Measurements from ENCODE around the gene IFI27.

Gene IFI27

GRCh38 chr14:94093418-94093817, 17.1 kb upstream of the IFI27 start:
- Histone ChIP-seq H3K4me2 (ENCODE audit: insufficient read depth, low read length) (no peak overlapping the region), H3K79me2 (ENCODE audit: insufficient read depth, low read length) (no peaks in the 10 kb centered on the region), H3K36me3 (ENCODE audit: insufficient read depth, low read length) (peaks cover 13% of the 10 kb centered on the region; the same call in 1 of the 2 replicates), H2AFZ (ENCODE audit: low read depth, low read length) (no peak overlapping the region), H3K27ac (ENCODE audit: low read length) (no peak overlapping the region), H3K9ac (ENCODE audit: low read depth, low read length) (no peak overlapping the region), H3K4me1 (ENCODE audit: insufficient read depth, low read length) (no peaks in the 10 kb centered on the region), H4K20me1 (ENCODE audit: insufficient read depth, low read length) (0 out of 2 replicates have a peak, but pooled peaks cover 3% of the 10 kb centered on the region), H3K9me3 (ENCODE audit: insufficient read depth, low read length, severe bottlenecking) (no peaks in the 10 kb centered on the region), H3K27me3 (ENCODE audit: insufficient read depth, low read length, poor library complexity) (no peaks in the 10 kb centered on the region), H3K4me3 (ENCODE audit: low read depth in 1 of 2, low read length in 2 of 2) (no peak overlapping the region)
- no peak for DNase-seq
- TF ChIP-seq CTCF (IDR thresholded peaks at IDR 0.05; ENCODE audit: borderline replicate concordance, extremely low read depth, low read length, poor library complexity, severe bottlenecking) (no peak), EZH2 (IDR thresholded peaks at IDR 0.05; ENCODE audit: borderline replicate concordance, low read depth, low read length, severe bottlenecking) (no peak)
- ATAC-seq (ENCODE audit: insufficient read depth, low read depth) = no peak

- no peak for ATAC-seq (ENCODE audit: insufficient read depth, low read depth)
- Histone ChIP-seq H3K4me3 (ENCODE audit: low read depth in 1 of 2, low read length in 2 of 2) (no peak overlapping the region), H3K27ac (ENCODE audit: low read length) (no peak overlapping the region), H2AFZ (ENCODE audit: low read depth, low read length) (no peak overlapping the region), H3K4me2 (ENCODE audit: insufficient read depth, low read length) (no peak overlapping the region), H4K20me1 (ENCODE audit: insufficient read depth, low read length) (0 out of 2 replicates have a peak, but pooled peaks cover 3% of the 10 kb centered on the region), H3K9me3 (ENCODE audit: insufficient read depth, low read length, severe bottlenecking) (no peaks in the 10 kb centered on the region), H3K4me1 (ENCODE audit: insufficient read depth, low read length) (no peaks in the 10 kb centered on the region), H3K36me3 (ENCODE audit: insufficient read depth, low read length) (peaks cover 18% of the 10 kb centered on the region; the same call in 1 of the 2 replicates), H3K79me2 (ENCODE audit: insufficient read depth, low read length) (no peaks in the 10 kb centered on the region), H3K9ac (ENCODE audit: low read depth, low read length) (no peak overlapping the region), H3K27me3 (ENCODE audit: insufficient read depth, low read length, poor library complexity) (no peaks in the 10 kb centered on the region)
- no peak for TF ChIP-seq CTCF (IDR thresholded peaks at IDR 0.05; ENCODE audit: borderline replicate concordance, extremely low read depth, low read length, poor library complexity, severe bottlenecking)
- no peak for TF ChIP-seq EZH2 (IDR thresholded peaks at IDR 0.05; ENCODE audit: borderline replicate concordance, low read depth, low read length, severe bottlenecking)
- no peak for DNase-seq
These were observed 13.4 kb upstream of the IFI27 start for GRCh38 chr14:94097091-94097490.

- no peaks in the 10 kb centered on the region for H3K4me1 ChIP-seq (ENCODE audit: insufficient read depth, low read length)
- ATAC-seq (ENCODE audit: insufficient read depth, low read depth) = no peak
- no peak for TF ChIP-seq EZH2 (IDR thresholded peaks at IDR 0.05; ENCODE audit: borderline replicate concordance, low read depth, low read length, severe bottlenecking)
- no peak for TF ChIP-seq CTCF (IDR thresholded peaks at IDR 0.05; ENCODE audit: borderline replicate concordance, extremely low read depth, low read length, poor library complexity, severe bottlenecking)
- 0 out of 2 replicates have a peak, but pooled peaks cover 3% of the 10 kb centered on the region for H4K20me1 ChIP-seq (ENCODE audit: insufficient read depth, low read length)
- no peak overlapping the region for H2AFZ ChIP-seq (ENCODE audit: low read depth, low read length)
- no peak overlapping the region for H3K4me3 ChIP-seq (ENCODE audit: low read depth in 1 of 2, low read length in 2 of 2)
- no peak for DNase-seq
- no peaks in the 10 kb centered on the region for H3K9me3 ChIP-seq (ENCODE audit: insufficient read depth, low read length, severe bottlenecking)
- peaks cover 18% of the 10 kb centered on the region; the same call in 1 of the 2 replicates for H3K36me3 ChIP-seq (ENCODE audit: insufficient read depth, low read length)
- H3K27me3 ChIP-seq (ENCODE audit: insufficient read depth, low read length, poor library complexity) = no peaks in the 10 kb centered on the region
- H3K27ac ChIP-seq (ENCODE audit: low read length) = no peak overlapping the region
- no peak overlapping the region for H3K4me2 ChIP-seq (ENCODE audit: insufficient read depth, low read length)
- H3K79me2 ChIP-seq (ENCODE audit: insufficient read depth, low read length) = no peaks in the 10 kb centered on the region
- no peak overlapping the region for H3K9ac ChIP-seq (ENCODE audit: low read depth, low read length)
These were observed 12.1 kb upstream of the IFI27 start for GRCh38 chr14:94098326-94098992.
